DMS153 treated with DMSO at 0.1 percent for 48 hours (cell line): ENCODE results near the gene OSTN.
"Not testable (repeated sequence)": the region's sequence is repeated elsewhere in the genome, so short reads cannot be mapped to it uniquely, and the experiment has no call there.

Experiments
- DNase-seq: peaks from one replicate; lab custom pipeline; 2025; ENCODE audit not compliant: unreplicated experiment; lab: John Stamatoyannopoulos, UW

OSTN gene

DNA sequence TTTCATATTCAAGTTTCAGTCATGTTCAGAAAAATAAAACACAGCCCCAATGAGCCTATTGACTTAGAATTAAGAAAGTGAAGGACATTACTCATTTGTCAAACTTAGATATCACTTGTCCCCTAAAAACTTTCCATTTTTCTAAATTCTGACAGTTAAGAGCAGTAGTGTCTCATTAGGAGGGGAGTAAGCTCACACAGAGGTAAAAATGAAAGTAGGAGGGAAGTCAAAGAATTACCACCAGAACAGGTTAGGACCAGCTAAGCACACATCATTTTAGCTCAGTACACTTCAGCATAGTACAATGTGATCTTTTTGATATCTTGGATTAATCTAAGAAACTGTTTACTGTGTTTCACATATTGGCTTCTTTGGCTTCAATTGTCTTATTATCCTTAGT is 64.3 kb downstream of the OSTN start:
- DNase-seq: no peak

DNA sequence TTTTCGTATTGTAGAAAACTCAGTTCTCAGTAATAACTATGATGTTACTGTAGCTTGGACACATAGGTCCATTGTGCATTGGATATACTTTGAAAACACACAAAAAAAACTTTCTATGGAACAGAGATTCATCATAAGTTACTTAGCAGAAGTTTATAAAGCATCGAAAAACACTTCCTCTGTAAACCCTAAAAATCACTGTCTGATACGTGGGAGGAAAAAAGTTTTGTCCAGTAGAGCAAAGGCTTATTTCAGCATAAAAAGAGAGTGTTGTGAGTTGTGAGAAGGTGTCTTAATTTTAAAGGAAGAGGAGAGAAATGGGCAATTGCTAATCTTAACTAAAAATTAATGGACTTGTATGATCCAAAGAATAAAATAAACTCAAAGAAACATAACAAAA is 64.8 kb downstream of the OSTN start:
- DNase-seq: no peak

DNA sequence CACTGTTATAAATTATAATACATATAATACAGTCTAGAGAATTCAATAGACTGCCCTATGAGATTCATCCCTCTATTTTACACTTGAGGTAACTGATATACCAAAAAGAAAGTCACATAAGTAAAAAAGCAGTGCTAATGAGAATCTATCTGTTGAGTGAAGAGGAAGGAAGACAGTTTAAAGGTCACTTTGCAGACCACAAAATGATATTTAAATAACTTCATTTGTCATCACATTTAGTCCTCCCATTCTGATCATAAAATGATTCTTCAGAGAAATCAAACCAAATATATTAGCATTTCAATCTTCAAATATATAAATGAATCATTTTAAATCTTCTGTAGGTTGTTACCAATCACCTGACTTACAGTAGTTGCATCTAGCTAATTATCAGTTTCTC is 69.7 kb downstream of the OSTN start:
- DNase-seq: no peak

DNA sequence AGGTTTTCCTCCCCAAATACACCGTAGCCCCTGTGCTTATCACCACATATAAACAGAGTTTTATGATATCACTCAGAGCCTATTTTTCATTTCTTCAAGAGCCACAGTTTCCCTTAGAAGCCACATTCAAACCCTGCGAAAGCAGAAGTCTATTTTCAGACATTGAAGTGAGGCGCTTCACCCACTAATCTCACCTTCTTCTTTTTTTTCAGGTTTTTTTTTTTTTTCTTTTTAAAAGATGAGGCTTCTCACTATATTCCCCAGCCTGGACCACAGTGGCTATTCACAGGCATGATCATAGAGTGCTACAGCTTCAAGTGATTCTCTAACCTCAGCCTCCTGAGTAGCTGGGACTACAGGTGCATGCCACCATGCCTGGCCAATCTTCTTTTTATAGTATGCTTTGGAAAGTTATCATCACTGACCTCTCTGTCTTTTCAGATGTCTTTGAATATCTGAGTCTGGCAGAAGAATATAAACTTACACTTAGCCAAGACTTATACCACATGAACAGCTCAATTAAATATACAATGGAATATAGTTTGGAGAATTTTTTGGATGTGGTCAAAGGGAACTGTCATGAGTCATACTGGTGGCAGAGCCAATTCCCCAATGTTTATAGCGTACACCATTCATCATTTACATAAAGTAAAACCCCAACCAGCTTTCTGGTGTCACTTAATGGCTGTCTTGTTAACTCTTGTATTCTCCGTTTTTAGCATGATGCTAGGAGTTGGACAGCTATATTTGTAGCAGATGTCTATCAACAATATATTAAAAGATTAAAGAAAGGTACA is 70.4 kb downstream of the OSTN start:
- no peak for DNase-seq

DNA sequence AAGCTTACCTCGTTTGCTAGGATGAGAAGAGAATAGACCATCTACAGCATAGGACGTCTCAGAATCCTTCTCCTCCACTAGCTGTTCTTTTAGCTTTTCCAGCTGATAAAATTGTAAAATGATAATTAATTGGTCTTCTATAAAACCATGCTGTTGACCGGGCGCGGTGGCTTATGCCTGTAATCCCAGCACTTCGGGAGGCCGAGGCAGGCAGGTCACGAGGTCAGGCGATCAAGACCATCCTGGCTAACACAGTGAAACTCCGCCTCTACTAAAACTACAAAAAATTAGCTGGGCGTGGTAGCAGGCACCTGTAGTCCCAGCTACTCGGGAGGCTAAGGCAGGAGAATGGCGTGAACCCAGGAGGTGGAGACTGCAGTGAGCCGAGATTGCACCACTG is 76.2 kb downstream of the OSTN start:
- not testable (repeated sequence) for DNase-seq

DNA sequence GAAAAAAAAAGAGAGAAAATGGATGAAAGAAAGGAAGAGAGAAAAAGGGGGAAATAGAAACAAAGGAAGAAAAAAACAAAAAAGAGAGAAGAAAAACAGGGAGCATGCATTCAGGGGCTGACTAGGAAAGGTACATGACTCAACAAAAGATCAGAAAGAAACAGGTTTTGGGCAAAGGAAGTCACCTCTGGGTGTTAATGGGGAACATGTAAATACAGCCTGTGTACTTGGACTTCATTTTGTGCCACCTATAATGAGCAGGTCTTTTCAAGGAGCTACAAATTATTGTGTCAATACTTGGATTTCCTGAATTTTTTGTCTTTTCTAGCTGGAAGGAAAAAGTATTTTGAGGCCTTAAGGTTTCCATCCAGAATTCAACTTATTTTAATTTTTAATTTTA is 76.7 kb downstream of the OSTN start:
- DNase-seq: no peak

DNA sequence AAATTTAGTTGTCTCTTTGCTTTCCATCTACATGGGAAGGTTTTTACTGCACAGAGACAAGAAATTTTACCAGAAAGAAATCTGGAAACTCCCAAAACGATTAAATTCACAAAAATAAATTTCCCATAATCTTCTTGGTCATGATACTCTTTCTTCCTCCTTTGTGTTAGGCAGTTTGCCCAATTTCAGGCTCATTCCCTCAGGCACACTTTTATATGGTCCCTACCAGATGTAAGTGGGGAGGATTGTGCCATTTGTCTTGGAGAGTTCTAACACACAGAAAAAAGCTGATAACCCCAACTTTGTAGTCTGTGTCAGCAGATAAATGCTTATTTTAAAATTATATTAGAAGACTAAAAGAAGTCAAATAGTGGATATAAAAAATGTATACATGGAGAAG is 81.1 kb downstream of the OSTN start:
- DNase-seq: no peak

DNA sequence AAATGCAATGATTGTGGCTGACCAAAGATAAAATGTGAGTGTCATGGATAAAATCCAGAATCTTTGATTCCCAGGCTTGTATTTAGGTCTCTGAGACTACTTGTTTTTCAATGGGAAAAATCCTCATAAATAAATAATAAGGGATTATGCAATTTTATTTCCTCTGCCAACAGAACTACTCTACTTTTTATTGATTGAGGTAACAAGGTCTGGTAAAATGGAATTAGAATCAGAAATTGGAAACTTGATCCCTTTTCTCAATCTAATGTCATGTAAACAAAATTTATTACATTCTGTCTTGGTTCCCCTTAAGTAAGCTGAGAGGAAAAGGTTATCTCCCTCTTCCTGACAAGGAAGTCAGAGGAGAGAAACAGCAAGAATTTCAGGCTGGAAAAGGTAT is 81.8 kb downstream of the OSTN start:
- DNase-seq: no peak

DNA sequence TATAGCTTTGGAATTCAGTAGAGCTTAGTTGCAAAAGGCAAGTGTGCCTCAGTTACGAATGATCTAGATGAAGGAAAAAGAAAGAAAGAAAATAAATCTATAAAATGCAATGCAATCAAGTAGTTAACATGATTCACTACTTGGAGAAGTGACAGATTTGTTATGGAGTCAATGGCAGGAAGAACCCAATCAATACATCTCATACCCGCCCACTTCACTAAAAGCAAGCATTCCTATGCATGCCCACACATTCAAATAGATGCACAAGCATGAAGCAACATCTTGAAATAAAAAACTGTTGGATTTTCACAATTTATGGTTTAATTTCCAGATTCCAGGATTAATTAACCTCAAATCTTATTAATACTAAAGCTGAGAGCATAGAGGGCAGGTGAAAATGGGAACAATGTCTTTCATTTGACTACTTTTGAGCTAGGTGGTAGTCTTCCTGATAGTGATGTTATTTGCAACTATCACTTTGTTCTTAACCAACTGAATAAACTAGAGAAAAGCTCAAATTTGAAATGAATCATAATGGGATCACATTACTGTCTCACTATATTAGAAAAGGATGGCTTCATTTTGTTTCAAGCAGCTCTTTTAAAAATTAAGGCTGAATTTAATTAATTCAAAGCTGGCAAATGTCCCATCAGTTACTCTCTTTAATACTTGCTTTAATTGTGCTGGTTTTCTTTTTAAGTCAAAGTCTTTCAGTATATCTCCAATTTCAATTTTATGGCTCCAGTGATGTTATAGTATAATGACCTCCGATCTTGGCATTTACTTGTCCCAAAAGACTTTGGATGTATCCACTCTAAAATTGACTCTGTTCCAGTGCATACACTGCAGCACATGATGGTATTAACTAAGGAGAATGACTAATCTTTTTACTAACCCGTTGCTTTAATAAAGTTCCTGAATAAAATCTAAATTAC is 83.5 kb downstream of the OSTN start:
- no peak for DNase-seq

DNA sequence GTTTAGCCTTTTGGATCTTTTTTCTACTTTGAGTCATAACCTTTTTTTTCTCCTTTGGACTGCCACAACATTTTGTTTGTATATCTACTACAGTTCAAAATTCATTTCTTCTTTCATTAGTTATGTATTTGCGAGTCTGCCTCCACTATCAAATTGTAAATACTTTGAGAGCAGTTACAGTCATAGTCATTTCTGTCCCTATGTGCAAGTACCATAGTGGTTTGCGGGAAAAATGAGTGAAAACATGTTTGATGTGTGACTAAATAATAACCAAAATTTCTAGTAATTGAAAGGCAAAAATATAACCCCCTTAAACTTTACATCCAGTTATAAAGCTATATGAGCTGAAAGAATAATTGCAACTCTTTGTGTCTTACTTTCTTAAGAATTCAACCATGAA is 84.4 kb downstream of the OSTN start:
- DNase-seq: no peak

DNA sequence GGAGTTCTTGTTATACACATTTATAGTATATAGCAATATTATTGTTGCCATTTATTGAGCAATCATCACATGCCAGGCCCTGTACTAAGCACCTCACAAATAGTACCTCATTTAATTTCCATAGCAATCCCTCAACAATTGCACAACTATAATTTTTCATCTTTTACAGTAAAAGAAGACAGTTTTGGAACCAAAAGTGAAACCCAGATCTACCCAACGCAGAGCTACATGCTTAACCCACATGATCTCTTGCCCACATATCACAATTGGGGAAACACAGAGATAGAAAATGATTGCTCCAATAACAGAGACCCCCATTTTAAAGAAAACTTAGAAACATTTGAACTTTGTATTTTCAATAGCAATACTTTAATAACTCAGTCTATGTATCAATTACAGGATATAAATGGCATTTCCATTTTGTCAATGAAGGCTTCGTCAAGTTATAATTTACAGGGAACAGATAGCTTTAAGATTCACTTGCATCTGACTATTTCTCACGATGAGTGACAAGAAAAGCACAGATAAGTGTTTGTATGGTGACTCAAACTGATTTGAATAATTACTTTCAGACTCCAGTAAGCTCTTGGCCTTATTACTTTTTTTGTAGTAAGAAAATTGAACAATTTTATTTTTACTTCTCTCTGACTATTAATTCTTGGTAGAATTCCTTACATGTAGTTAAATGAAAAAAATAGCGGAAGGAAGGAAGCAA is 91.4 kb downstream of the OSTN start:
- DNase-seq: no peak

DNA sequence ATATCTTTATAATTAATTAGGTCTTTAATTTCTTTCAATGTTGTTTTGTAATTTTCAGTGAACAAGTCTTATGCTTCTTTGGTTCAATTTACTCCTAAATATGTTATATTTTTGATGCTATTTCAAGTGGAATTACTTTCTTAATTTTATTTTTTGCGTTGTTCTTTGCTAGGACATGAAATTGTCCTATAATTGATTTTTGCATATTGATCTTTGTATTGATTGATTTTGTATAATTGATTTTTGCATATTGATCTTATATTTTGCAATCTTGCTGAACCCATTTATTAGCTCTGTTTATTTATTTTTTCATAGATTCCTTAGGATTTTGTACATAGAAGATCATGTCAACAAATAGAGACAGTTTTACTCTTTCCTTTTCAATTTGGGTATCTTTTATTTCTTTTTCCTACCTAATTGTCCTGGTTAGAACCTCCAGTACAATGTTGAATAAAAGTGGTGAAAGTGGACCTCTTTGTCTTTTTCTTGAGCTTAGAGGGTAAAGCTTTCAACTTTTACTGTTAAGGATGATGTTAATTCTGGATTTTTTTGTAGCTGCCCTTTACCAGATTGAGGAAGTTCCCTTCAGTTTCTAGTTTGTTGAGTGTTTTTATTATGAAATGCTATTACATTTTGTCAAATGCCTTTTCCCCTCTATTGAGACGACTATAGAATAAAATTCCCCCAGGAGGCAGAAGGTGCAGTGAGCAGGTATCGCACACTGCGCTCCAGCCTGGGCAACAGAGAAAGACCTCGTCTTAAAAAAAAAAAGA is 93.4 kb downstream of the OSTN start:
- DNase-seq: no peak

DNA sequence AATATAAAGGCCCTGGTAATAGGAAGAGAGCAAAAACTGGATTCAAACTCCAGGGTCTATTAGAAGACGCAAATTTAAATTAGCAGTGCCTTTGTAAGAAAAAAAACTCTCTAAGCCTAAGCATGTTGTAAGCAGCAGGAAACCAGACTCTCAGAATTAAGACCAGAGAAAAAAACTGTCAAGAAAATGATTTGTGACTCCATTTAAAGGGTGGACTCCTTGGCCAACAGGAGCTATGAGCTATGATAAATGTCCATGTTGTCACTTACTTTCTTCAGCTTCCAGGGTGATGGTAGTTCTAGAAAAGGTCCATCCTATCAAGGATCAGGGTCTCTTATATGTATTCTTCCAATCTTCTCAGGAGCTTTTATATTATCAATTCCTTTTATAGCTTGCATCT is 95.2 kb downstream of the OSTN start:
- no peak for DNase-seq

DNA sequence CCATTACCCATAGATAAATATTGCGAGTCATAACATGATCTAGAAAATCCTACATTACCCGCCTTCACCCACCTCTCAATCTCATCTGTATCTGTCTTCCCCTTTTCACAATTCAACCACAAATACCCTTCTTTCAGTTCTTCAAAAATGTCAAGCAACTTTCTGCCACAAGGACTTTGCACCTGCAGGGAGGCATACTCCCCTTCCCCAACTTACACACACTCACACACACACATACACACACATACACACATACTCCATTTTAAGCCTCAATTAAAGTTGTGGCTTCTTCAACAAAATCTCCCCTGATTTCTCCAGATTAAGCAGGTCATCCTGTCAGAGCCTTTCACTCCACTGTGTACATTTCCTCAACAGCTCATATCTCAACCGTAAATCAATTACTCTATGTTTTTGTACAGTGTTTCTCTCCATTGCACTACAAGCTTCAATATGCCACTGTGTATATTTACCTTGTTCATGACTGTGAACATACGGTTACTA is 97.0 kb downstream of the OSTN start:
- peak; percentile 31 for DNase-seq

DNA sequence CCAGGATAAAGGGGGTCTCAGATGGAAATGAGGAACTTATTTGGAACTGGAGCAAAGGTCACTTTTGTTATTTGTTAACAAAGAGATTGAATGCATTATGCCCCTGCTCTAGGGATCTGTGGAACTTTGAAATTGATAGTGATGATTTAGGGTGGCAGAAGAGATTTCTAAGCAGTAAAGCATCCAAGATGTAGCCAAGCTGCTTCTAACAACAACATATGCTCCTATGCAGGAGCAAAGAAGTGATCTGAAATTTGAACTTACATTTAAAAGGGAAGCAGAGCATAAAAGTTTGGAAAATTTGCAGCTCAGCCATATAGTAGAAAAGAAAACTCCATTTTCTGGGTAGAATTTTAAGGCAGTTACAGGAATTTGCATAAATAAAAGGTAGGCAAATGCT is 99.8 kb downstream of the OSTN start:
- no peak for DNase-seq

DNA sequence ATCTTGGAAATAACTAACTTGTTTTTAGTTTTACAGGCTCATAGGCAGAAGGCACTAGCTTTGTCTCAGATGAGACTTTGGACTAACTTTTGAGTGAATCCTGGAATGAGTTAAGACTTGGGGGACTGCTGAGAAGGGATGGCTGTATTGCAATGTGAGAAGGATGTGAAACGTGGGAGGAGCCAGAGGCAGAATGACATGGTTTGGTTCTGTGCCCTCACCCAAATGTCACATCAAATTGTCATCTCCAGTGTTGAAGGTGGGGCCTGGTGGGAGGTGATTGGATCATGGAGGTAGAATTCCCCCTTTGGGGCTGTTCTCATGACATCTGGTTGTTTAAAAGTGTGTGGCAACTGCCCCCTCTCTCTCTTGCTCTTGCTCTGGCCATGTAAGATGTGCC is 101.4 kb downstream of the OSTN start:
- no peak for DNase-seq

DNA sequence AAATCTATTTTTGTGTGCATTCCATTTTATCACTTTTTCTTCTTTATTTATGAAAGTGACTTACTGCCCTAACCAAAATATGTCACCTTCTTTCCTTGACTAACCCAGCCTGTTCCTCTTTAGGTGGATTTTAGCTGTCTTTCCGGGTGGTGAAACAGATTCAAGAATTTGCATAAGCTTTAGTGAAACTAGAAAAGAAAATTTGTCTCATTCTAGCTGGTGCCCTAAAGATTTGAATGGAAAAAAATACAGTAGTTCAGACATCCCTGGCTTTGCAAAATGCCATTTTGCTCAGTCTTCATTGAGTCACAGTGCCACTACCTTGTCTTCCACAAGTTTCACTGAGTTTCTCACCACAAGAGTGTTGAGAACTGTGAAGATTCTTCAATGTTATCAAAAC is 102.0 kb downstream of the OSTN start:
- no peak for DNase-seq

DNA sequence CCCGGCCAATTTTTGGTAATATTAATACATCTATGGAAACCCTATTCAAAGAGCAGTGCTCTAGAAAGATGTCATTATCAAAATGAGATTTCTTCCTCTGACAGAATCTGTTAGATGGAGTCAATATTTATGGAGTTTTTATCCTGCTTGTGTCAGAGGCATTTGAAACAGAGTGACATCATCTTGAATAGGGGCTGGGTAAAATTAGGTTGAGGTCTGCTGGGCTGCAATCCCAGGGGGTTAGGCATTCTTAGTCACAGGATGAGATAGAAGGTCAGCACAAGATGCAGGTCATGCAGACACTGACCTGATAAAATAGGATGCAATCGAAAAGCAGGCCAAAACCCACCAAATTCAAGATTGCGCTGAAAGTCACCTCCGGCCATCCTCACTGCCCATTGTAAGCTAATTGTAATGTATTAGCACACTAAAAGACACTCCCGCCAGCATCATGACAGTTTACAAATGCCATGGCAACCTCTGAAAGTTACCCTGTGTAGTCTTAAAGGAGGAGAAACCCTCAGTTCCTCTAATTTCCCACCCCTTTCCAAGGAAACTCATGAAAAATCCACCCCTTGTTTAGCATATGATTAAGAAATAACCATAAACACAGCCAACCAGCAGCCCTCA is 102.9 kb downstream of the OSTN start:
- DNase-seq: no peak

DNA sequence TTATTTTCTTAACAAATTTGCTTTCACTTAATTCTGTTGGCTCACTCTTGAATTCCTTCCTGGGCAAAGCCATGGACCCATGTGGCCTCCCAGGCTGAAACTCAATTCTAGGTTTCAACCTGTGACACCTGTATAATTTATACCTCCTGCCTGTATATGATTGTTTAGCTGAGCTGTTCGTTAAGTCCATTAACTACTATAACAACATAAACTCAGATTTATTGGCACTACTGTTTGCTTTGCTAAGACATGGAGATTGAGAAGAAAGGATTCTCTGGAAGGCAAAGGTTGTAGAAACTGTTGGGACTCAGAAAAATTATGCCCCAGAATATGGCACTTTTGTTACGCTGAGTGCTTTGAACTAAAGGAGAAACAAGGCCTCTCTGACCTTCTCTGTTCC is 103.4 kb downstream of the OSTN start:
- DNase-seq: no peak

DNA sequence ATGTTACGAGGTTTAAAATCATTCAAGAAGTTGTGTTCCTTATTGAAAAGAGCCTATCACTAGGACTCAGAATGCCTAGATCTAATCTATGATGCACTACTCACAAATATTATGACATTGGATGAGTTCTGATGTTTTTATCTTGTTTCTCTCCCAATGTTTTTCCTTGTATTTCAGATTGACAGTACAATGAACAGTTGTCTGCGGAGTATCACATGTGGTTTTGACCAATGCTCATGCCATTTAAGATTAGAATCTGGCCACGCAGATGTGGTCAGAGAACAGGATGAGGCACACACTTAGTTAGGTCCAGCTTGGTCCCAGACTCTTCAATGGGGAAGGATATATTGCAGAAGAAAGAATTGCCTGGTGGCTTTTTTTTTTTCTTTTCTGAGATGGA is 104.6 kb downstream of the OSTN start:
- no peak for DNase-seq
